IPS DF 4.7 (cell line): Measurements from ENCODE around the gene USP26.
"Not testable (repeated sequence)": the region's sequence is repeated elsewhere in the genome, so short reads cannot be mapped to it uniquely, and the experiment has no call there.

ENCODE experiments used
- DNase-seq: peaks from one replicate; pipeline ENCODE4 v3.0.0-alpha.2; 2013; ENCODE audit warnings: low spot score; ENCODE audit errors: extremely low read depth

USP26 gene, protein sequence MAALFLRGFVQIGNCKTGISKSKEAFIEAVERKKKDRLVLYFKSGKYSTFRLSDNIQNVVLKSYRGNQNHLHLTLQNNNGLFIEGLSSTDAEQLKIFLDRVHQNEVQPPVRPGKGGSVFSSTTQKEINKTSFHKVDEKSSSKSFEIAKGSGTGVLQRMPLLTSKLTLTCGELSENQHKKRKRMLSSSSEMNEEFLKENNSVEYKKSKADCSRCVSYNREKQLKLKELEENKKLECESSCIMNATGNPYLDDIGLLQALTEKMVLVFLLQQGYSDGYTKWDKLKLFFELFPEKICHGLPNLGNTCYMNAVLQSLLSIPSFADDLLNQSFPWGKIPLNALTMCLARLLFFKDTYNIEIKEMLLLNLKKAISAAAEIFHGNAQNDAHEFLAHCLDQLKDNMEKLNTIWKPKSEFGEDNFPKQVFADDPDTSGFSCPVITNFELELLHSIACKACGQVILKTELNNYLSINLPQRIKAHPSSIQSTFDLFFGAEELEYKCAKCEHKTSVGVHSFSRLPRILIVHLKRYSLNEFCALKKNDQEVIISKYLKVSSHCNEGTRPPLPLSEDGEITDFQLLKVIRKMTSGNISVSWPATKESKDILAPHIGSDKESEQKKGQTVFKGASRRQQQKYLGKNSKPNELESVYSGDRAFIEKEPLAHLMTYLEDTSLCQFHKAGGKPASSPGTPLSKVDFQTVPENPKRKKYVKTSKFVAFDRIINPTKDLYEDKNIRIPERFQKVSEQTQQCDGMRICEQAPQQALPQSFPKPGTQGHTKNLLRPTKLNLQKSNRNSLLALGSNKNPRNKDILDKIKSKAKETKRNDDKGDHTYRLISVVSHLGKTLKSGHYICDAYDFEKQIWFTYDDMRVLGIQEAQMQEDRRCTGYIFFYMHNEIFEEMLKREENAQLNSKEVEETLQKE

DNA sequence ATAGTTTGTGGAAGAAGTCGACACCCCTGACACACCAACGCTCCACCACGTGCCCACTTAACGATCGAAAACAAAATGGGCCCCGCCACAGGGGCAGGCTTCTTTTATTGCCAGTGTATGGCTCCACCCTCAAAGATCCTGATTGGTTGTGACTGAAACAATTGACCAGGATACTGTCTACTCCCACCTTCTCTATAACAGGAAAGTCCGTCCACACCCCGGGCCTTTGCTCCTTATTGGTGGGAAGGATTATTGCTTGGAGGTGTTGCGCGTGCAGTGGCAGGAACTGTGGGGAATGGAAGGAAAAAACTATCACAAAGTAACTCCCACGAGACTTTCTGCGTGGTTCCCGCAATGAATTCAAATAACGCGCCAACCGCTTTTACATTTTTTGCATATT lies at the start of gene USP26:
USP26 (minus strand) TSS at position 79 of the 400 bp plus-strand sequence. CDS start 68,889 bp downstream, outside the sequence.
- DNase-seq, result no peak

DNA sequence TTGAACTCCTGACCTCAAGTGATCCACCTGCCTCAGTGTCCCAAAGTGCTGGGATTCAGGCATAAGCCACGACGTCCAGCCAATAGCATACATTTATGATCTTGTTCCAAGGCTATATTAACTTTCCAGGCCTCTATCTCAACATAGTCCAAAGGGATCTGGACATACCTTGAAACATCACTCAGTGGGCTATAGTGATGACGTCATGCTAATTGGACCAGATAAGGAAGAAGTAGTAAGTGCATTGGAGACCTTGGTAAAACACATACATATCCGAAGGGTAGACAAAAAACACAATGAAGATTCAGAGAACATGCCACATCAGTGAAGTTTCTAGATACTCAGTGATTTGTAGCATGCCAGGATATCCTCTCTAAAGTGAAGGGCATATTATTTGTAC lies 37.4 kb upstream of the USP26 start:
- no peak for DNase-seq

DNA sequence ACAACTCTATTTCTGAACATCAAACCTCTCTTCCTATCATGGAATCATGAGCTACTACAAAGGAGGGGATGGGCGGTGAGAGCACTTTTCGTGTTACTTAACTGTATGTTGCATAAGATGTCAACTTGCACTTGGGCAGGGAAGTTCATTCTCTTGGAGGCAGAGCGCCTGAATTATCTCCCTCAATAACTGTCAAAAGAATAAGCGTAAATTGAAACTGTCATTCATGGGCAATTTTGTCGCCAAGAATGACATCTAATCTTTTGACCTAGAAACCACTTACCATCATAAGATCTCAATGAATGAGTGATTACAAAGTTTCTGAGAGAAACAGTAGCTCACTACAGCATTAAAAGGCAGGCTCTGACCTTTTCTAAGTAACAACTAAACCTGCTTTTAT lies 23.5 kb upstream of the USP26 start:
- DNase-seq, result no peak

DNA sequence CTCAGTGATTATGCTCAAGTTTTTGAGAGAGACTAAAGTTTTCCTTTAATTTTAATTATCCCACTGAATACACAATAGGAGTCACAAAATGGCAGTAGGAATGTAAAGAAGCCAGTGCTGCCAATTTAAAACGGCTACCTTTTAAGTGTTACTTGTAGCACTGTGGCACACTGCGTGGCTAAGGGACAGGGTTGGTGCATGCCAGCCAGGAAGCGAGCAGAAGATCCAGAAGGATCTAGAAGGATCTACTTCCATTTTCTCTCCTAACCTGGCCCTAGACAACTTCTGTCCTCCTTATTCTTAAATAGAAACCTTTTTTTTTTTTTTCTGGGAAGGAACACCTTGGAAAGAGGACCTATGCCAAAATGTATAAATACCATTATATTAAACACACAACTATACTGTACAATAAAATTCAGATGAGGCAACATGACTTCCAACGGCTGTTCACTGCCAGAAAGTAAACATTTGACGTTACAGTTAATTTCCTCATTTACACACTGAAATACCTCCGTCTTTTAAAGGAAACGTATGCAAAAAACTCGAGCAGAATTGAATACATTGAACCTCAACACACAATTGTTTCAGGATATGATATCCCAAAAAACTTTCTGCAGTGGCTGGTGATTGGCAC lies 2.7 kb downstream of the USP26 start:
- no peak for DNase-seq

- DNase-seq, result no peak
Measured at GRCh38 chrX:133090236-133090809, 6.6 kb downstream of the USP26 start.

DNA sequence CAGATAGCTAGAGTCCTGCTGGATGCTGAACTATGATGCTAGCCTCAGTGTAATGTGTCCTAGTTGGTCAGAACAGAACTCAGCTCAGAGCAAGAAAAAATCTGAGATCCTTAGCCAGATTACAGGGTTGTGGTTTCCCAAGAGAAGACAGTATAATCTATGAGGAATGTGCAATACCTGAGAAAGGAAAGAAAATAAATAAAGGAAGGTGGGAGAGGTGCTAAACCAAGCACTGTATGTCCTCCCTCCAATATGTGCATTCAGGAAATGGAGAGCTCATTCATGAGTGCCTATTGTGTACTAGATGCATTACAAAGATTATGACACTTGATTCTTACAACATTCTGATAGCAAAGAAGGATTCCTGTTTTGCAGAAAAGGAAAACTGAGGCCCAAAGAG lies 7.5 kb downstream of the USP26 start:
- DNase-seq, result no peak

- no peak for DNase-seq
Measured at GRCh38 chrX:133085785-133086184, 11.1 kb downstream of the USP26 start.

DNA sequence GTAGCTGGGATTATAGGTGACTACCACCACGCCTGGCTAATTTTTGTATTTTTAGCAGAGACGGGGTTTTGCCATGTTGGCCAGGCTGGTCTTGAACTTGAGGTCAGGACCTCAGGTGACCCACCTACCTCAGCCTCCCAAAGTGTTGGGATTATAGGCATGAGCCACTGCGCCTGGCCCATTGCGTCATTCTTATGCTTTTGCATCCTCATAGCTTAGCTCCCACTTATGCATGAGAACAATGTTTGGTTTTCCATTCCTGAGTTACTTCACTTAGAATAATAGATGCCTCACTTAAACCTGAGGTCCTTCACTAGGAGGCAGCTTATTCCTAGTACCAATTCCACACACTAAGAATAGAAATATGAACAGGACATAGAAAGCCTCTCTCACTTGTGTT lies 11.9 kb downstream of the USP26 start:
- not testable (repeated sequence) for DNase-seq

DNA sequence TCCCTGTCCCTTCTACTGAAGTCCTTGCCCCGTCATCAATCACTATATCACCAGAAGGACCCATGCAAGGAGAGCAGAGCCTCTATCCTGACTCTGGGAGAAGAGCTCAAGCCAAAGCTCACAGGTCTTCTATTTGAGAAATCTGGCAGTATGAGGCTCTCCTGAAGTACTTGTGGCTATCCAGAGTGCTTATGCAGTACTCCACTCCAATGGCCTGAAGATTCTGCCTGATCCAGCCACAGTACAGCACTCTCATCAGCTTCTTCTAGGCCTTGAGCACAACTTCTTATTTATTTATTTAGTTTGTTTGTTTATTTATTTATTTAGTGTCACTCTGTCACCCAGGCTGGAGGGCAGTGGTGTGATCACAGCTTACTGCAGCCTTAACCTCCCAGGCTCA lies 13.0 kb downstream of the USP26 start:
- no peak for DNase-seq

GRCh38 chrX:133081990-133082389 lies 14.9 kb downstream of the USP26 start:
- DNase-seq, result no peak

GRCh38 chrX:133077856-133078255 lies 19.1 kb downstream of the USP26 start:
- not testable (repeated sequence) for DNase-seq

DNA sequence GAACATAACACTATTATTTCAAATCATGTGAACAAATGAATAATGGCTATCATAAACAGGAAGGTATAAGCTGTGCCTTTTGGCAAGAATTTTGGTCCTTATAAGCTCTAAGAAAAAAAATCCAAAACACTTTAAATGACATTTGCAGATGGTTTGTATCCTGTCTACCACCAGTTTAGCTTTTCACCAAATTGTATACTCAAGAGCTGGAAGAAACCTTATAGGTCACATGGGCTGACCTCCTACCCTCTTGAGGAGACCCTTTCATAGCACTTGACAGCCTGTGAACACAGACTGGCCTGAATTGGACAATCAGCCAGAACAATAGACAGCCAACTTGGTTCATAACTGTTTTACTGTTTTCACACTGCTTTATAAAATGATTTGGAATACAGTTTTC lies 24.3 kb downstream of the USP26 start:
- no peak for DNase-seq

DNA sequence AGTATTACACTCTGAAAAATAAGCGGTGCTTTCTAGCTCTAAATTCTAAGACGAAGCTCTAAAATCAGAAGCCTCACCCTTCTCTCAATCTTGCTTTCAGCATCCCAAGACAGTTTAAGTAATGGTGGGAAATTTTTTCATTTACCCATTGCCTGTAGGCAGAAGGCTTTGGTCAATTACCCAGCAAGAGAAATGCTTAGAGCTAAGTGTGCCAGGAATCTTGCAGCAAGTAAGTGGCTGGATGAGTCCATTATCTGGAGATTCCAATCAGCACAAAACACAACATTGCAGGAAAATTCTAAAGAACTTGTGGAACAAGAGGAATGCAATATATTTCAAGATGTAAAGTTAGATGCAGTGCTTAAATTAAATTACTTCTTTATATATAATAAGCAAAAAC lies 28.4 kb downstream of the USP26 start:
- DNase-seq, result no peak

DNA sequence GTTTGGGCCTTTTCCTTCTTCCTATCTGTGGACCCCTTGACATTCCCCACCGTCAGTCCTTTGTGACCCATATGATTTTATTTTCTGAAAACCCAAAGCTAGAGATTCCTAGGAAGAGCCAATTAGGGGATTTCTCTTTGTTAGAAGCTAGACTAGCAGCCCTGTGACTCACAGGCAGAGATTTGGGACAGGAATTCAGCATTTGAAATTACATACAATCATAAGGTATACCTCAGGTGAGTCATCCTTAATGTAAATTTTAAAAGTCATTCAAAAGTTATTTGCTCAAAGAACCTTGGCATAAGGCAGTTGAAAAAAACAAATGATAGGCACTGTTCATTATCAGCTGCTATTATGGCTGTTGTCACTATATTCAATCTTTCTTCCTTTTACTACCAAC lies 40.6 kb downstream of the USP26 start:
- DNase-seq, result no peak

DNA sequence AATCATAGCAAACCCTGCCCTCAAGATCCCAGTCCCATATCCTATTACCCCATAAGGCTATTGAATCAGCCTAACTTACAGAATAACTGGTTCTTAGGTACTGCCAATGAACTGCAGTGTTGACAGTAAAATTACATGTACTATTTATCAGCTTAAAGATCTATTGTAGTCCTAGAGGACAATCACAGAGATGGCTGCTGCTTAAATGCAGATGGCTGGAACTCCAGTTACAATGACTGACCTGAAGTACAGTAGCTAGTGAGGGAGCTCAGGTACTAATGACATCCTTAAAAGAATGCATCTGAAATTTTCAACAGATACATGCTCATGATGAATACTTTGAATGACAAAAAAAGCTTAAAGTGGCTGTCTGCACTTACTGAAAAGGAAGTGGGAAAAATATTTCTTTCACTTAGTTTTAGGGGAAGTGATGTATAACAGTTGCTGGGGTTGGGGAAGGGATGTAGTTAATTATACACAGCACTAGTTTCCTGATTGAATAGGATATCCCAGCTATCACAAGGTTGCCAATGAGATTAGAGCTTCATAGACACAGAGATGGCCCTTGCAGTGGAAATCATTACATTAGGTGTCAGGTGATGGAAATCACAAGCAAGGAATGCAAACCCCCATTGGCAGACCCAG lies 42.0 kb downstream of the USP26 start:
- no peak for DNase-seq

- no peak for DNase-seq
Measured at GRCh38 chrX:133053861-133054598, 42.9 kb downstream of the USP26 start.

GRCh38 chrX:133048751-133049150 lies 48.2 kb downstream of the USP26 start:
- no peak for DNase-seq

DNA sequence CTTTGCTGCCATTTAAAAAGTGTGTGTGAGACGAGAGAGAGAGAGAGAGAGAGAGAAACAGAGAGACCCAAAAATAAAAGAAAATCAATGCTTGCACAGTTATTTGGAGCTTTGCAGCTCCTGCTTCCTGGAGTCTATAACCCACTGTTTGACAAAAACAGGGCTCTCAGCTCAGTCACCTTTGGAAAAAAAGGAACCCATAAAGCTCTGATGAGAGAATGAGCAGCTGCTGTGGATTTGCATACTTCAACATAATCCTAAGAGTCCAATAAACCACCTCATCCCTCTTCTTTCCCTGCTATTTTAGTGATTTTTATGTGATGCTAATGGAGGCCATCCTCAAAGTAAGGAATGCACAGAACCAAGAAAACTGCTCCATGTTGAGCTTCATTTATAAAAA lies 50.3 kb downstream of the USP26 start:
- DNase-seq, result no peak

DNA sequence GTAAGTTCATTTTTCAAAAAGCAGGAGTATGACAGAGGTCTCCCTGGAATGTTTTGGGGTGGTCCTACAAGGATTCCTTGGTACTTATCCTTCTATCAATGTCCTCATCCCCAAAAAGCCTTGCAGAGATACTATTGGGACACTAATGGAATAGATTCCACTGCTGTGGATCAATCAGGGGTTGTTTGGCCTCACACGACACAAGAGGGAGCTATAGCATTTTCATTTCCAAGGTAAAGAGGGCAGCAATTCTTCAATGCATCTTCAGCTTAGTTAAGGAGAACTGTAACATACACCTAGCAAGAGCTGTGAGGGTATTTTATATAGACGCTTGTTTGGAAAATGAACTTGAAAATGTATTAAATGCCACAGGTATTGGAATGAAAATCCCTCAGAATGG lies 50.9 kb downstream of the USP26 start:
- DNase-seq, result no peak

DNA sequence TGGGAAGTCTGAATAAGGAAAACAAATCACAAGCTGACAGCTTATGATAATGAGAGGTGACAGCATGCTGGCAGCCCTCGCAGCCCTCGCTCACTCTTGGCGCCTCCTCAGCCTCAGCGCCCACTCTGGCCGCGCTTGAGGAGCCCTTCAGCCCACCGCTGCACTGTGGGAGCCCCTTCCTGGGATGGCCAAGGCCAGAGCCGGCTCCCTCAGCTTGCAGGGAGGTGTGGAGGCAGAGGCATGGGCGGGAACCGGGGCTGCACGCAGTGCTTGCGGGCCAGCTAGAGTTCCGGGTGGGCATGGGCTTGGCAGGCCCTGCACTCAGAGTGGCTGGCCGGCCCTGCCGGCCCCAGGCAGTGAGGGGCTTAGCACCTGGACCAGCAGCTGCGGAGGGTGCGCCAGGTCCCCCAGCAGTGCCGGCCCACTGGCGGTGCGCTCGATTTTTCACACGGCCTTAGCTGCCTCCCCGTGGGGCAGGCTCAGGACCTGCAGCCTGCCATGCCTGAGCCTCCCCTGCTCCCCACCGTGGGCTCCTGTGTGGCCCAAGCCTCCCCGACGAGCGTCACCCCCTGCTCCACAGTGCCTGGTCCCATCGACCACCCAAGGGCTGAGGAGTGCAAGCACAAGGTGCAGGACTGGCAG lies 52.6 kb downstream of the USP26 start:
- not testable (repeated sequence) for DNase-seq
